Ectodermal cell (in vitro differentiated cells): ENCODE measurements around the gene ADAMTS9.

Experiments used
- H3K27ac ChIP-seq: 2 replicates; pipeline ENCODE4 v1.7.0; 2013; ENCODE audit warnings: mild to moderate bottlenecking, low read depth, low read length; ENCODE audit not compliant: insufficient read depth, poor library complexity, severe bottlenecking
- H3K27me3 ChIP-seq: 2 replicates; pipeline ENCODE4 v1.7.0; 2013; ENCODE audit warnings: mild to moderate bottlenecking, low read length; ENCODE audit not compliant: insufficient read depth, control insufficient read depth, poor library complexity, severe bottlenecking
- H3K36me3 ChIP-seq: one replicate; pipeline ENCODE4 v1.7.0; 2013; ENCODE audit warnings: low read length; ENCODE audit not compliant: control insufficient read depth, insufficient read depth
- H3K4me1 ChIP-seq: one replicate; pipeline ENCODE4 v1.7.0; 2013; ENCODE audit warnings: low read length; ENCODE audit not compliant: control insufficient read depth, insufficient read depth
- H3K4me3 ChIP-seq: 2 replicates; pipeline ENCODE4 v1.7.0; 2013; ENCODE audit warnings: low read depth, low read length, control low read depth; ENCODE audit not compliant: insufficient read depth
- H3K9me3 ChIP-seq: 2 replicates; pipeline ENCODE4 v1.7.0; 2013; ENCODE audit warnings: mild to moderate bottlenecking, low read length, moderate library complexity; ENCODE audit not compliant: control insufficient read depth
- WGBS, 2 experiments: methylation state at CpG; one replicate each; pipeline ENCODE4 v1.1.7; 2013; ENCODE audit warnings: missing lambda C conversion rate in 2 of 2; 5-methylcytosine and 5-hydroxymethylcytosine counted together

Gene ADAMTS9

GRCh38 chr3:64621275-64621674 is 66.5 kb downstream of the ADAMTS9 start:
- Histone ChIP-seq H3K4me1 (no peaks in the 10 kb centered on the region), H3K27me3 (no peaks in the 10 kb centered on the region), H3K27ac (no peak overlapping the region), H3K4me3 (no peak overlapping the region), H3K36me3 (peaks cover 4% of the 10 kb centered on the region), H3K9me3 (no peaks in the 10 kb centered on the region)
- 91 to 94% methylated on average over 8 of the region's 8 CpGs for WGBS, 2 experiments

GRCh38 chr3:64620020-64620419 is 67.8 kb downstream of the ADAMTS9 start:
- Histone ChIP-seq H3K27ac (no peak overlapping the region), H3K4me3 (no peak overlapping the region), H3K27me3 (no peaks in the 10 kb centered on the region), H3K9me3 (no peaks in the 10 kb centered on the region), H3K4me1 (no peaks in the 10 kb centered on the region), H3K36me3 (peaks cover 4% of the 10 kb centered on the region)
- 90 to 93% methylated on average over 1 of the region's 1 CpG for WGBS, 2 experiments

- no peak overlapping the region for H3K4me3 ChIP-seq
- H3K4me1 ChIP-seq = no peaks in the 10 kb centered on the region
- WGBS, 2 experiments = 96 to 99% methylated on average over 2 to 4 of the region's 5 CpGs
- no peaks in the 10 kb centered on the region for H3K27me3 ChIP-seq
- peaks cover 4% of the 10 kb centered on the region for H3K36me3 ChIP-seq
- no peak overlapping the region for H3K27ac ChIP-seq
- H3K9me3 ChIP-seq = no peaks in the 10 kb centered on the region
Measured at GRCh38 chr3:64619216-64619615, 68.6 kb downstream of the ADAMTS9 start.

GRCh38 chr3:64617610-64618009 is 70.2 kb downstream of the ADAMTS9 start:
- no peaks in the 10 kb centered on the region for H3K4me1 ChIP-seq
- peaks cover 4% of the 10 kb centered on the region for H3K36me3 ChIP-seq
- H3K4me3 ChIP-seq = no peak overlapping the region
- no peaks in the 10 kb centered on the region for H3K9me3 ChIP-seq
- H3K27me3 ChIP-seq = no peaks in the 10 kb centered on the region
- 95 to 100% methylated on average over 1 to 2 of the region's 2 CpGs for WGBS, 2 experiments
- H3K27ac ChIP-seq = no peak overlapping the region

GRCh38 chr3:64616953-64617352 is 70.8 kb downstream of the ADAMTS9 start:
- H3K4me3 ChIP-seq = no peak overlapping the region
- 95 to 100% methylated on average over 2 of the region's 2 CpGs for WGBS, 2 experiments
- no peaks in the 10 kb centered on the region for H3K4me1 ChIP-seq
- no peaks in the 10 kb centered on the region for H3K9me3 ChIP-seq
- no peaks in the 10 kb centered on the region for H3K27me3 ChIP-seq
- H3K27ac ChIP-seq = no peak overlapping the region
- peaks cover 4% of the 10 kb centered on the region for H3K36me3 ChIP-seq

GRCh38 chr3:64612916-64613526 is 74.8 kb downstream of the ADAMTS9 start:
- H3K27me3 ChIP-seq = no peaks in the 10 kb centered on the region
- H3K36me3 ChIP-seq = peaks cover 4% of the 10 kb centered on the region
- H3K4me3 ChIP-seq = no peak overlapping the region
- WGBS, 2 experiments = 92% methylated on average over 10 to 11 of the region's 11 CpGs
- H3K4me1 ChIP-seq = no peaks in the 10 kb centered on the region
- H3K9me3 ChIP-seq = no peaks in the 10 kb centered on the region
- no peak overlapping the region for H3K27ac ChIP-seq

GRCh38 chr3:64612082-64612860 is 75.5 kb downstream of the ADAMTS9 start:
- H3K27me3 ChIP-seq = no peaks in the 10 kb centered on the region
- no peaks in the 10 kb centered on the region for H3K9me3 ChIP-seq
- H3K27ac ChIP-seq = no peak overlapping the region
- 78 to 87% methylated on average over 3 of the region's 4 CpGs for WGBS, 2 experiments
- H3K4me3 ChIP-seq = no peak overlapping the region
- H3K36me3 ChIP-seq = peaks cover 4% of the 10 kb centered on the region
- H3K4me1 ChIP-seq = no peaks in the 10 kb centered on the region

- no peaks in the 10 kb centered on the region for H3K36me3 ChIP-seq
Measured at GRCh38 chr3:64608741-64609140, 79.1 kb downstream of the ADAMTS9 start.

GRCh38 chr3:64607032-64607551 is 80.7 kb downstream of the ADAMTS9 start:
- 90 to 100% methylated on average over 2 of the region's 2 CpGs for WGBS, 2 experiments
- H3K4me1 ChIP-seq = no peaks in the 10 kb centered on the region
- H3K36me3 ChIP-seq = peaks cover 2% of the 10 kb centered on the region
- no peaks in the 10 kb centered on the region for H3K9me3 ChIP-seq
- no peaks in the 10 kb centered on the region for H3K27me3 ChIP-seq
- H3K4me3 ChIP-seq = no peak overlapping the region
- no peak overlapping the region for H3K27ac ChIP-seq

More at GRCh38 chr3:64608741-64609140, 79.1 kb downstream of the ADAMTS9 start:
- 86 to 100% methylated on average over 1 to 2 of the region's 2 CpGs for WGBS, 2 experiments
- Histone ChIP-seq H3K9me3 (no peaks in the 10 kb centered on the region), H3K27ac (no peak overlapping the region), H3K4me3 (no peak overlapping the region), H3K4me1 (no peaks in the 10 kb centered on the region), H3K27me3 (no peaks in the 10 kb centered on the region)

GRCh38 chr3:64604313-64604712 is 83.5 kb downstream of the ADAMTS9 start:
- Histone ChIP-seq H3K9me3 (no peaks in the 10 kb centered on the region), H3K27ac (no peak overlapping the region), H3K36me3 (peaks cover 5% of the 10 kb centered on the region), H3K27me3 (no peaks in the 10 kb centered on the region), H3K4me1 (peaks cover 4% of the 10 kb centered on the region), H3K4me3 (no peak overlapping the region)
- 84 to 90% methylated on average over 3 of the region's 3 CpGs for WGBS, 2 experiments
